Posterior vena cava (tissue), 2 donors: ENCODE data around the gene STAP1. TPM values are rescaled to one million over a fixed set of nuclear protein-coding genes. Genes with fewer than 3 reads are reported as not detected.
"Not testable (repeated sequence)": the region's sequence is repeated elsewhere in the genome, so short reads cannot be mapped to it uniquely, and the experiment has no call there.

Experiments used
- DNase-seq: peaks from one replicate; pipeline ENCODE4 v3.0.0-alpha.2; 2020; ENCODE audit warnings: low spot score
- intact Hi-C, 2 donors: fragments of 100-400 bp; cut with DNase I; formaldehyde crosslinking; loops; one replicate each; pipeline versions ENCODE4 v1.14.1 to v1.14.2; 2022 to 2023
- total RNA-seq, 2 donors: library from RNA; stranded (reverse); fragmentation: NEBNext Ultra II Directional; extraction: Animal tissue kit (Norgen Biotek cat#: 25700); gene quantifications; one replicate each; pipeline ENCODE4 v1.2.1, GENCODE V29; 2021
- donor health status: DM: yes; HTN: yes; CAD: no.
- donor health status: DM: yes; HTN: yes; CAD: no.

The STAP1 gene
- total RNA-seq, 2 donors from 2014 or later = 0.38 TPM; not detected in 1

GRCh38 chr4:67552146-67552792 lies 6.3 kb upstream of the STAP1 start:
- intact Hi-C loops, DNase-seq: not testable (repeated sequence)

GRCh38 chr4:67554096-67554495 lies 4.4 kb upstream of the STAP1 start:
- intact Hi-C loops = no loop called here
- no peak for DNase-seq

- intact Hi-C loops = no loop called here
- DNase-seq = no peak
Observed at GRCh38 chr4:67555447-67555846, 3.1 kb upstream of the STAP1 start.

GRCh38 chr4:67556436-67556835 lies 2.1 kb upstream of the STAP1 start:
- no peak for DNase-seq
- intact Hi-C loops = no loop called here

- DNase-seq = no peak
- intact Hi-C loops = no loop called here
Observed at GRCh38 chr4:67565284-67565683, 6.8 kb downstream of the STAP1 start.

GRCh38 chr4:67566335-67566734 lies 7.8 kb downstream of the STAP1 start:
- no peak for DNase-seq
- intact Hi-C loops = no loop called here

GRCh38 chr4:67568820-67569219 lies 10.3 kb downstream of the STAP1 start:
- intact Hi-C loops = no loop called here
- no peak for DNase-seq

- intact Hi-C loops = no loop called here
- no peak for DNase-seq
Observed at GRCh38 chr4:67570537-67570936, 12.0 kb downstream of the STAP1 start.

- intact Hi-C loops = no loop called here
- DNase-seq = no peak
Observed at GRCh38 chr4:67571975-67572374, 13.4 kb downstream of the STAP1 start.

GRCh38 chr4:67573193-67573592 lies 14.7 kb downstream of the STAP1 start:
- intact Hi-C loops = no loop called here

GRCh38 chr4:67575232-67576058 lies 16.9 kb downstream of the STAP1 start:
- no peak for DNase-seq
- intact Hi-C loops = no loop called here

More at GRCh38 chr4:67573193-67573592, 14.7 kb downstream of the STAP1 start:
- DNase-seq = no peak

- DNase-seq = no peak
- intact Hi-C loops = no loop called here
Observed at GRCh38 chr4:67576059-67576466, 17.5 kb downstream of the STAP1 start.

GRCh38 chr4:67576538-67576937 lies 18.0 kb downstream of the STAP1 start:
- DNase-seq = no peak
- intact Hi-C loops = no loop called here

GRCh38 chr4:67580577-67580976 lies 22.1 kb downstream of the STAP1 start:
- intact Hi-C loops = no loop called here

GRCh38 chr4:67581208-67581857 lies 22.8 kb downstream of the STAP1 start:
- DNase-seq = no peak
- intact Hi-C loops = no loop called here

More at GRCh38 chr4:67580577-67580976, 22.1 kb downstream of the STAP1 start:
- DNase-seq = no peak

GRCh38 chr4:67581913-67582312 lies 23.4 kb downstream of the STAP1 start:
- DNase-seq = no peak
- intact Hi-C loops = no loop called here

- DNase-seq = no peak
- intact Hi-C loops = no loop called here
Observed at GRCh38 chr4:67584496-67584895, 26.0 kb downstream of the STAP1 start.

GRCh38 chr4:67587156-67587555 lies 28.6 kb downstream of the STAP1 start:
- intact Hi-C loops = no loop called here
- no peak for DNase-seq

- intact Hi-C loops = no loop called here
- DNase-seq = no peak
Observed at GRCh38 chr4:67593741-67594175, 35.2 kb downstream of the STAP1 start.

- DNase-seq = no peak
- intact Hi-C loops = no loop called here
Observed at GRCh38 chr4:67603310-67604028, 44.9 kb downstream of the STAP1 start.
